GM18951 (cell line): ENCODE measurements around the gene SLC24A2.

Experiments used
- POLR2A ChIP-seq: IDR thresholded peaks from 4 replicates; pipeline ENCODE4 v1.6.1; 2011; ENCODE audit warnings: mild to moderate bottlenecking; ENCODE audit not compliant: insufficient read length, insufficient read depth; ENCODE audit errors: extremely low read depth
- in situ Hi-C: fragments of 300-500 bp; cut with MboI; formaldehyde crosslinking; loops from one replicate; pipeline ENCODE4 v1.12.0; 2022; ENCODE audit warnings: low sequenced_read_pairs, mixed read lengths, inconsistent platforms; ENCODE audit not compliant: unreplicated experiment

Gene SLC24A2

DNA sequence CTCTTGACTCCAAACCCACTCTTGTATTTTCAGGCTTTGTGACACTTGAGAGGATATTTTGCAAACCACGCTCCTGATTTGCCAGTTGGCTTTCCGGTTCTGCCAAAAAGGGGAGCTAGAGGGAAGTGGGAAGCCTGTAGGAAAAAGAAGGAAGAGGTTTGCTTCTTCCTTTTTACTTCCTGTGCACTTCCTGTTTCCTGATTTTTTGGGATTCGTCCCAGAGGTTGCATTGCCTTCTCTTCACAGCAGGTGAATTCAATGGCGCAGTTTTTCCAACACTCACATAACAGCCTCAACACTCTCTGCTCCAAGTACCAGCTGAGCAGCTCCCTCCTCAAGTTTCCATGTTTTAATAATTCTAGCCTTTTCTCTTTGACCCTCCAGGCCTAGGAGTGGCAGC lies 47.7 kb downstream of the SLC24A2 start:
- TF ChIP-seq POLR2A, result no peak
- in situ Hi-C loops, result no loop called here
